ENCODE measurements around the gene LCP2.
A peak's percentile ranks its signal among the peaks of the same experiment; 100 is the strongest.

LCP2 gene

GRCh38 chr5:170307575-170308465, 10.2 kb upstream of the LCP2 start:
- no peaks in the 10 kb centered on the region for H3K9me3 Mint-ChIP-seq
- no peak for ATAC-seq
- no peak for DNase-seq (ENCODE audit: low spot score in 2 of 2)
- H3K27ac Mint-ChIP-seq: no peak overlapping the region
- H3K4me3 Mint-ChIP-seq: no peak overlapping the region
- no peaks in the 10 kb centered on the region for H3K36me3 Mint-ChIP-seq
- peaks cover 71% of the 10 kb centered on the region for H3K4me1 Mint-ChIP-seq

GRCh38 chr5:170306381-170306831, 8.8 kb upstream of the LCP2 start:
- peak; percentile 64 for ATAC-seq
- Mint-ChIP-seq H3K36me3 (no peaks in the 10 kb centered on the region), H3K9me3 (no peaks in the 10 kb centered on the region), H3K4me3 (no peak overlapping the region), H3K27ac (no peak overlapping the region), H3K4me1 (peaks cover 69% of the 10 kb centered on the region)
- DNase-seq (ENCODE audit: low spot score in 2 of 2): no peak

GRCh38 chr5:170305646-170306025, 8.1 kb upstream of the LCP2 start:
- Mint-ChIP-seq H3K4me3 (no peak overlapping the region), H3K4me1 (peaks cover 69% of the 10 kb centered on the region), H3K9me3 (no peaks in the 10 kb centered on the region), H3K36me3 (no peaks in the 10 kb centered on the region), H3K27ac (no peak overlapping the region)
- DNase-seq (ENCODE audit: low spot score in 2 of 2) (no peak), ATAC-seq (no peak)

- no peak for ATAC-seq
- no peak overlapping the region for H3K4me3 Mint-ChIP-seq
- no peak for DNase-seq (ENCODE audit: low spot score in 2 of 2)
- H3K9me3 Mint-ChIP-seq: no peaks in the 10 kb centered on the region
- H3K27ac Mint-ChIP-seq: no peak overlapping the region
- H3K36me3 Mint-ChIP-seq: no peaks in the 10 kb centered on the region
- peaks cover 64% of the 10 kb centered on the region for H3K4me1 Mint-ChIP-seq
These were observed 7.6 kb upstream of the LCP2 start for GRCh38 chr5:170305016-170305645.

- DNase-seq (ENCODE audit: low spot score in 2 of 2): no peak
- ATAC-seq: peak; percentile 44
- no peaks in the 10 kb centered on the region for H3K36me3 Mint-ChIP-seq
- peak overlapping the region; percentile 82 for H3K27ac Mint-ChIP-seq
- peaks cover 64% of the 10 kb centered on the region for H3K4me1 Mint-ChIP-seq
- peak overlapping the region; percentile 65 for H3K4me3 Mint-ChIP-seq
- no peaks in the 10 kb centered on the region for H3K9me3 Mint-ChIP-seq
These were observed 6.0 kb upstream of the LCP2 start for GRCh38 chr5:170303549-170303948.

- no peaks in the 10 kb centered on the region for H3K9me3 Mint-ChIP-seq
- H3K4me3 Mint-ChIP-seq: peak overlapping the region; percentile 65
- ATAC-seq (peak; percentile 91), DNase-seq (ENCODE audit: low spot score in 2 of 2) (no peak)
- H3K36me3 Mint-ChIP-seq: peaks cover 5% of the 10 kb centered on the region
- H3K4me1 Mint-ChIP-seq: peaks cover 70% of the 10 kb centered on the region
- H3K27ac Mint-ChIP-seq: peak overlapping the region; percentile 82
These were observed 5.3 kb upstream of the LCP2 start for GRCh38 chr5:170302653-170303501.

GRCh38 chr5:170301981-170302652, 4.5 kb upstream of the LCP2 start:
- H3K4me1 Mint-ChIP-seq: peaks cover 67% of the 10 kb centered on the region
- H3K36me3 Mint-ChIP-seq: peaks cover 13% of the 10 kb centered on the region
- peak overlapping the region; percentile 65 for H3K4me3 Mint-ChIP-seq
- no peaks in the 10 kb centered on the region for H3K9me3 Mint-ChIP-seq
- no peak for ATAC-seq
- H3K27ac Mint-ChIP-seq: peak overlapping the region; percentile 82
- no peak for DNase-seq (ENCODE audit: low spot score in 2 of 2)

GRCh38 chr5:170301149-170301548, 3.6 kb upstream of the LCP2 start:
- H3K36me3 Mint-ChIP-seq: peaks cover 23% of the 10 kb centered on the region
- peaks cover 59% of the 10 kb centered on the region for H3K4me1 Mint-ChIP-seq
- DNase-seq (ENCODE audit: low spot score in 2 of 2) (no peak), ATAC-seq (no peak)
- no peak overlapping the region for H3K4me3 Mint-ChIP-seq
- H3K9me3 Mint-ChIP-seq: no peaks in the 10 kb centered on the region
- peak overlapping the region; percentile 82 for H3K27ac Mint-ChIP-seq

GRCh38 chr5:170300361-170301013, 2.9 kb upstream of the LCP2 start:
- DNase-seq (ENCODE audit: low spot score in 2 of 2) (no peak), ATAC-seq (no peak)
- no peak overlapping the region for H3K4me3 Mint-ChIP-seq
- peak overlapping the region; percentile 82 for H3K27ac Mint-ChIP-seq
- H3K36me3 Mint-ChIP-seq: peaks cover 29% of the 10 kb centered on the region
- H3K4me1 Mint-ChIP-seq: peaks cover 62% of the 10 kb centered on the region
- H3K9me3 Mint-ChIP-seq: no peaks in the 10 kb centered on the region

GRCh38 chr5:170296935-170297588, 515 bp downstream of the LCP2 start:
- ATAC-seq: peak; percentile 22
- peaks cover 68% of the 10 kb centered on the region for H3K4me1 Mint-ChIP-seq

GRCh38 chr5:170296036-170296934, 1.3 kb downstream of the LCP2 start:
- Mint-ChIP-seq H3K4me3 (peak overlapping the region; percentile 97), H3K27ac (peak overlapping the region; percentile 99), H3K36me3 (peaks cover 71% of the 10 kb centered on the region), H3K9me3 (no peaks in the 10 kb centered on the region), H3K4me1 (peaks cover 70% of the 10 kb centered on the region)
- ATAC-seq (no peak), DNase-seq (ENCODE audit: low spot score in 2 of 2) (no peak)

More at GRCh38 chr5:170296935-170297588, 515 bp downstream of the LCP2 start:
- Mint-ChIP-seq H3K4me3 (peak overlapping the region; percentile 97), H3K9me3 (no peaks in the 10 kb centered on the region), H3K27ac (peak overlapping the region; percentile 99), H3K36me3 (peaks cover 64% of the 10 kb centered on the region)
- no peak for DNase-seq (ENCODE audit: low spot score in 2 of 2)

- H3K9me3 Mint-ChIP-seq: no peaks in the 10 kb centered on the region
- H3K27ac Mint-ChIP-seq: peak overlapping the region; percentile 99
- peak overlapping the region; percentile 97 for H3K4me3 Mint-ChIP-seq
- ATAC-seq (no peak), DNase-seq (ENCODE audit: low spot score in 2 of 2) (no peak)
- peaks cover 82% of the 10 kb centered on the region for H3K4me1 Mint-ChIP-seq
- peaks cover 89% of the 10 kb centered on the region for H3K36me3 Mint-ChIP-seq
These were observed 3.0 kb downstream of the LCP2 start for GRCh38 chr5:170294556-170294955.

- Mint-ChIP-seq H3K36me3 (peaks cover 94% of the 10 kb centered on the region), H3K9me3 (no peaks in the 10 kb centered on the region), H3K27ac (peak overlapping the region; percentile 99), H3K4me1 (peaks cover 82% of the 10 kb centered on the region), H3K4me3 (peak overlapping the region; percentile 97)
- ATAC-seq (no peak), DNase-seq (ENCODE audit: low spot score in 2 of 2) (no peak)
These were observed 3.5 kb downstream of the LCP2 start for GRCh38 chr5:170294057-170294456.
